CD4-positive, alpha-beta T cell treated with Interleukin-17A for 4 hours (primary cell): ENCODE results near the gene OR7C2.

Source experiments
- DNase-seq: peaks from one replicate; pipeline ENCODE4 v3.0.0-alpha.2; 2020; ENCODE audit warnings: mixed read lengths

The OR7C2 gene

GRCh38 chr19:14979476-14980255 is 38.4 kb downstream of the OR7C2 start, which contains the start of gene SLC1A6:
Gene SLC1A6 (minus strand): TSS chr19:14979864. CDS start chr19:14972910, 6,954 bp downstream.
- no peak for DNase-seq

GRCh38 chr19:14985133-14985532 is 43.8 kb downstream of the OR7C2 start:
- no peak for DNase-seq
